Fibroblast of skin of scalp (primary cell): ENCODE results near the gene ATAD3A.
"Not testable (repeated sequence)": the region's sequence is repeated elsewhere in the genome, so short reads cannot be mapped to it uniquely, and the experiment has no call there.

Experiments used
- DNase-seq: peaks from one replicate; pipeline ENCODE4 v3.0.0-alpha.2; 2013

The ATAD3A gene

DNA sequence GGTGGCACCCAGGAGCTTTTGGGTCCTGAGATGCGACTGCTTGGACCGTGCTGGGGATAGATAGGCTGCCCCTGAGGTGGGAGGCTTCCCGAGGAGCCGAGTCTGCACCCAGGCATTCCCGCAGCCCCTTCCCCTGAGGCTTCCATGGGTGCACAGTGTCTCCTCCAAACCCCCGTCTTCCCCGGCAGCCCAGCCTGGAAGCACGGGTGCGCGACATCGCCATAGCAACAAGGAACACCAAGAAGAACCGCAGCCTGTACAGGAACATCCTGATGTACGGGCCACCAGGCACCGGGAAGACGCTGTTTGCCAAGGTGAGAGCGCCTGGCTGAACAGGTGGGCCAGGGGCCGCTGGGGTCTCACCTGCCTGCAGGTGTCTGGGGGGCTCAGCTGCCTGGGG, 11.7 kb downstream of the ATAD3A start:
- not testable (repeated sequence) for DNase-seq

DNA sequence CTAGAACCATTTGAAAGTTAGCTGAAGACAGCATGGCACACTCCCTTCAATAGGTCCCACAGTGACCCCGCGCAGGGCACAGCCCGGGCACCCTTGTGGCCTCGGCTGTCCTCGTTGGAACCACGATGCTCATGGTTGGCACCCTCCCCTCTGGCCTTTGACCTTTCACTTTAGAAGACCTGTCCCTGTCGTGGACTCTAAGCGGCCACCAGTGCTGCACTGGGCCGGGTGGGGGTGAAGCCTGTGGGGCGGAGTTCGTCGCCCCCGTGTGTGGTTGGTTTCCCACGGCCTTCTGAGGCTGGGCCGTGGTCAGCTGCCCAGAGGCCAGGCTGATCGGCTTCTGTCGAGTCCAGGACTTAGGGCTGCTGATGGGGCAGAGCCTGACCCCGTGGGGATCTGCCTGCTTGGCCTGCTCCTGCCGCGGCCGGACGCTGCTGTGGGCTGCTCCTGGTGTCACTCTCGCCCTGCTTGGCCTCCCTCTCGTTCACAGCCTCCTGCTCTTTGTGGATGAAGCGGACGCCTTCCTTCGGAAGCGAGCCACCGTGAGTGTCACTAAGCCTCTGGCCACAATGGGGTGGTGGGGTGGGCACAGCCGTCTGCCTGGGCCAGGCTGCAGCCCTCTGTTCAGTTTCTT, 12.9 kb downstream of the ATAD3A start:
- not testable (repeated sequence) for DNase-seq

- DNase-seq: not testable (repeated sequence)
These were observed 14.5 kb downstream of the ATAD3A start for GRCh38 chr1:1526476-1526875.

GRCh38 chr1:1527092-1527816, 15.3 kb downstream of the ATAD3A start:
- DNase-seq: no peak

- DNase-seq: no peak
These were observed 16.6 kb downstream of the ATAD3A start for GRCh38 chr1:1528301-1529267.

DNA sequence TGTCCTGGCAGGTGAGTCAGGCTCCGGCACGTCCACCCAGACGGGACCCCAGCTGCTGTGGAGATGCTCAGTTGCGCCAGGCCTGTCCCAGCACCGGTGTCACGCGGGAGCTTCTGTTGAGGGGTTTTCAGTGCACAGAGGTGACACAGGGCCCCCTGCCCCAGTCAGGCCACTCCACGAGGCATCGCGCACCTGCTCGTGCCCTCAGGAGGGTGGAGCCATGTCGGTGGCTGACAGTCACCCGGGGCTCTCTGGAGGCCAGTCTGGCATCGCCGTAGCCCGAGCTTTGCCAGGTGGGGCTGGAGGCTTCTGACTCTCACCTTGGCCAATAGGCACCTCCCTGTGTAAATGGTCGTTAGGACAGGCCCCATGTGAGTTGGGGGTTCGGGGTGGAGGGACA, 17.4 kb downstream of the ATAD3A start:
- DNase-seq: no peak

DNA sequence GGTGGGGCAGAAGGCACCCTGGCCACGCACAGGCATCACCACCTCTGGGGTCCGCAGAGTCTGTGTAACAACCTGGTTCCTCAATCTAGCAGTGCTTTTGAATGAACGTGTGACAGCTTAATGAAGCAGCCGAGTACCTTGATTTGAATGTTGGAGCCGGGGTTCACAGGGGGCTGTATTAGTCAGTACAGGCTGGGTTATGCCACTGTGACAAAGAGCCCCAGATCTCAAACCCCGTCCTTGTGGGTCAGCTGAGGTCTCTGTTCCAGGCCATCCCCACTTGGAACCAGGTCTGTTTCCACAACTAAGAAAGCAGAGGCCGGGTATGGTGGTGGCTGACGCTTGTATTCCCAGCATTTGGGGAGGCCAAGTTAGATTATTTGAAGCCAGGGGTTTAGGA, 18.0 kb downstream of the ATAD3A start:
- no peak for DNase-seq

DNA sequence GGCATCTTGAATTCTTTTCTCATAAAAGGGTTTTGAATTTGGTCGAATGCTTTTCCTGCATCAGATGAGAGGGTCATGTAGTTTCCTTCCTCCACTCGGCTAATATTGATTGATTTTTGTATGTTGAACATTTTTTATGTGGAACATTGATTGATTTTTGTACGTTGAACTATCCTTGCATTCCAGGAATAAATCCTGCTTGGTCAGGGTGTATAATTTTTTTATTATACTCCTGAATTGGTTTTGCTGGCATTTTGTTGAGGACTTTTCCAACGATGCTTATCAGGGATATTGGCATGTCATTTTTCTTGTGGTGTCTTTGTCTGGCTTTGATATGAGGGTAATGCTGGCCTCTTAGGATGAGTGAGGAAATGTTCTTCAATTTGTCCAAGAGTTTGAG, 20.0 kb downstream of the ATAD3A start:
- DNase-seq: no peak

- DNase-seq: not testable (repeated sequence)
These were observed 21.4 kb downstream of the ATAD3A start for GRCh38 chr1:1533176-1533893.

DNA sequence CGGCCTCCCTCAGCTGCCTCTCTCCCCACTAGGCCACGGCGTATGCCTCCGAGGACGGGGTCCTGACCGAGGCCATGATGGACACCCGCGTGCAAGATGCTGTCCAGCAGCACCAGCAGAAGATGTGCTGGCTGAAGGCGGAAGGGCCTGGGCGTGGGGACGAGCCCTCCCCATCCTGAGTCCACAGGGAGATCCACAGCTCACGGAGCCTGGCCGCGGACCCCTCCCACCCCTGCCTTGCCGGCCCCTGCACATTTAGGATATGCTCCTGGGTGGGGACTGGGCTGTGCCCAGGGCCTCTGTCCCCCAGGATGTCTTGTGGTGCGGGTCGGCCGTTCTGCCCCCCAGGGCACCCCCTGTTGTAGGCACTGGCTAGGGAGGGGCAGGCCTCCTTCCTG, 21.9 kb downstream of the ATAD3A start:
- DNase-seq: not testable (repeated sequence)

DNA sequence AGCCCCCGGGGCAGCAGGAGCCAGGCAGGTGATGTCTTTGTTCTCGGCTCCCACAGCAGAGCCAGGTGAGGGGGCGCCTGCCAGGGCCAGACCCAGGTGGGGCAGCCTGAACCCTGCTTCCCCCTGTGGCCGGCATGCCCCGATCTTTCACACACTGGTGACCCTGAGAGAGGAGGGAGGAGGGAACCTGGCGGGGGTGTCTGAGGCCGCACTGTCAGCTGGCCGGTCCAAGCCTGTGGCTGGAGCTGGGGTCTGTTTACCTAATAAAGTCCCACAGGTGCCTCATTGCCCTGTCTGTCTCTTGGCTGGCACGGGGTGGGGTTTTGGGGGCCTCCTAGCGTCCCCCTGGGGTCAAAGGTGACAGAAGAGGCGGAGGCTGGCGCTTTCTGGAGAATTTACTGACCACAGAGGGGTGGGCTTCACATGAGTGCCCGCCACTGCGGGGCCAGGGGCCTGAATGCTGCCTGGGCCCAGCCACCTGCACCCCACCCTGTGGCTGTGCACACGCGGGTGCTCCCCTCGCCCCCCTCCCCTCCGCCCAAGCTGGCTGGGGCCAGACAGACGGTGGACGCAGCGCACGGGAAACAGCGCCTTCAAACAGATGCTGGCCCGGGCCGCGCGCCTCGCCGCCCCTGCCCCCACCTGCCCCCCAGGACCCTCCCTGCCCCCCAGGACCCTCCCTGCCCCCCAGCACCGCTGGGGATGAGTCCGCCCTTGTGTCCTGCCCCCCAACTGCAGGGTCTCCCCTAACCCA, 22.6 kb downstream of the ATAD3A start:
- DNase-seq: no peak

- no peak for DNase-seq
These were observed 23.4 kb downstream of the ATAD3A start for GRCh38 chr1:1535201-1536018.

- no peak for DNase-seq
These were observed 24.3 kb downstream of the ATAD3A start for GRCh38 chr1:1536019-1536937.

GRCh38 chr1:1536938-1537546, 25.1 kb downstream of the ATAD3A start:
- no peak for DNase-seq

- no peak for DNase-seq
These were observed 25.8 kb downstream of the ATAD3A start for GRCh38 chr1:1537626-1538250.

GRCh38 chr1:1538334-1538733, 26.4 kb downstream of the ATAD3A start:
- DNase-seq: no peak

DNA sequence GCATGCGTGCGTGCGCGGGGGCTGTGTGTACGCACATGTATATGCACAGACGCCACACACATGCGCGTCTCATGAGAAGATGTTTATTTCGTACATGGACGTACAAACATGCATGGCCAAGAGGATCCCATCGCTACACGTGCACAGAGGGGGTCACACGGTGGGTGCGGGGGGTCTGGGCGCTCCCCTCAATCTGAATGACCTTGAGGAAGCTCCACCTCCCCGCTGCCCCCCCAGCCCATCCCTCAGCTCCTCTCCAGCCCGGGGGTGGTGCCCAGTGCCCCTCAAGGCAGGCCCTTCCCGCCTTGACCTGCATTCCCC, 27.0 kb downstream of the ATAD3A start:
- DNase-seq: no peak

DNA sequence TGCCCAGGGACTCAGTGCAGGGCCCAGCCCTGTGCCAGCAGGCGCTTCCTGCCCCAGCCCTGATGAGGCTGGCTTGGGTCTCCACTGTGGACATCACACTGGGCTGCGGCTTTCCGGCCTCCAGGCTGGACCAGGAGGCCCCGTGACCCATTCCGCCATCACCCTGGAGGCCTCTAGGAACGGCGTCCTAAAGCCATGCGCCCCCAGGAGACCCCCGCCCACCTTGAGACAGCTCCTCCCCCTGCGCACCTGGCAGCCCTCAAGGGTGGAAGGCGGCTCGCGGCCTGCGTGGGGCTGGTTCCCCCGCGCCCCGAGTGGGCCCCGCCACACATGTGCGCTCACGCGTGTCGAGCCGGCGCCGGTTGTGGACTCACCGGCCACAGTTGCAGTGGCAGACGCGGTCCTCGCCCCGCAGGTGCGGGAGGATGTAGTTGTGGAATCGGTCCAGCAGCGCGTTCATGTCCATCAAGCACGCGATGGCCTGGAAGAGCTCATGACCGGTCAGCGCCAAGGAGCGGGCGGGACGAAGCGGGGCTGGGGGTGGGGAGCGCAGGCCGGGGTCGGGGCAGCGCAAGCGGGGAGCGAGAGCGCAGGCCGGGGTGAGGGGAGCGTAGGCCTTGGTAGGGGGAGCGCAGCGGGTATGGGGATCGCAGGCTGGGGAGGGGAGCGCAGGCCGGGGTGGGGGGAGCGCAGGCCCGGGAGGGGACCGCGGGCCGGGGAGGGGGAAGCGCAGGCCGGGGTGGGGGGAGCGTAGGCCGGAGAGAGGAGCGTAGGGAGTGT, 27.5 kb downstream of the ATAD3A start:
- DNase-seq: peak; percentile 28
